ENCODE measurements around the gene PLEKHB2. TPM values are rescaled to one million over a fixed set of nuclear protein-coding genes. Genes with fewer than 3 reads are reported as not detected.

The PLEKHB2 gene
- total RNA-seq, 1 experiment from 2014 or later, result 65.6 TPM

- TF ChIP-seq PRDM15 (CRISPR knock-in tag; IDR thresholded peaks at IDR 0.05) (0 out of 2 replicates have a peak, but pooled peaks have one; percentile 25), KAT7 (CRISPR knock-in tag; IDR thresholded peaks at IDR 0.05; ENCODE audit: borderline replicate concordance) (no peak), ZBTB43 (CRISPR knock-in tag; IDR thresholded peaks at IDR 0.05) (no peak), FOXP4 (CRISPR knock-in tag; IDR thresholded peaks at IDR 0.05) (peak; percentile 92; the same call in 1 of the 2 replicates), ATF1 (CRISPR knock-in tag; IDR thresholded peaks at IDR 0.05) (no peak), ZNF671 (CRISPR knock-in tag; IDR thresholded peaks at IDR 0.05) (0 out of 2 replicates have a peak, but pooled peaks have one; percentile 14), IRF1 (CRISPR knock-in tag; IDR thresholded peaks at IDR 0.05) (no peak), CREM (CRISPR knock-in tag; IDR thresholded peaks at IDR 0.05) (peak; percentile 84), ZNF138 (CRISPR knock-in tag; conservative IDR thresholded peaks at IDR 0.05) (no peak), GTF2I (CRISPR knock-in tag; conservative IDR thresholded peaks at IDR 0.05) (no peak), SMAD3 (CRISPR knock-in tag; IDR thresholded peaks at IDR 0.05; ENCODE audit: borderline replicate concordance) (no peak), ZNF263 (CRISPR knock-in tag; IDR thresholded peaks at IDR 0.05; ENCODE audit: low read depth) (no peak), ARID4B (CRISPR knock-in tag; IDR thresholded peaks at IDR 0.05; ENCODE audit: borderline replicate concordance) (no peak), RELA (CRISPR knock-in tag; IDR thresholded peaks at IDR 0.05; ENCODE audit: borderline replicate concordance) (no peak), ZNF512 (CRISPR knock-in tag; IDR thresholded peaks at IDR 0.05; ENCODE audit: borderline replicate concordance) (no peak), TP53 (CRISPR knock-in tag; IDR thresholded peaks at IDR 0.05) (no peak; the same call in none of the 2 replicates), FOXJ3 (CRISPR knock-in tag; IDR thresholded peaks at IDR 0.05; ENCODE audit: borderline replicate concordance) (no peak), TEAD4 (CRISPR knock-in tag; IDR thresholded peaks at IDR 0.05) (no peak), NR3C1 (CRISPR knock-in tag; conservative IDR thresholded peaks at IDR 0.05; ENCODE audit: low read depth) (0 out of 2 replicates have a peak, but pooled peaks have one; percentile 56), ELF4 (CRISPR knock-in tag; IDR thresholded peaks at IDR 0.05; ENCODE audit: low read depth) (no peak), PREB (CRISPR knock-in tag; IDR thresholded peaks at IDR 0.05; ENCODE audit: borderline replicate concordance) (no peak)
Observed at GRCh38 chr2:131093006-131093695, 12.0 kb upstream of the PLEKHB2 start, which contains the start of gene FAM168B (continued).
